GM18499 (cell line): ENCODE results near the gene UBE2L6.
"Not testable (repeated sequence)": the region's sequence is repeated elsewhere in the genome, so short reads cannot be mapped to it uniquely, and the experiment has no call there.

Source experiments
- ATAC-seq: cut with Tn5 transposase; IDR thresholded peaks from one replicate; pipeline ENCODE4 v1.9.1; 2021; ENCODE audit warnings: moderate number of reproducible peaks; ENCODE audit not compliant: insufficient read depth, unreplicated experiment

The UBE2L6 gene

DNA sequence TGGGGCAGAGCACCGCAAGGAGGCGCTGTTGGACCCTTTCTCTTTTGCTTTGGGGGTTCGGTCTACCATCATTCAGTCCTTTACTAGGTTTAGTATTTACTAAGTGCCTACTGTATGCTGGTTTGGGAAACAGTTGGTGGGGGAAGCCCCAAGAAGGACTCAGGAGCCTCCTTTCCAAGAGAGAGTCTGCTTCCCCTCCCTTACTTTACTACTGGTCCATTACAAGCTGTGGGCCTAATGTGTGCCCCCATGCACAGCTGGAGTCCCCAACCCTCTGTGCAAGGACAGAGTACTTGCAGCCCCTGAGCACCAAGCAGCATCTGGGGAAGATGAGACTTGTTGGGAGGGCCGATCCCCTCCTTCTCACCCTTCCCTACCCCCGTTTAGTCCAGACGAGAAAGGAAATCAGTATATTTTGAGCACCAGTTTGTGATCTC is 876 bp upstream of the UBE2L6 start:
- ATAC-seq: peak; percentile 55

DNA sequence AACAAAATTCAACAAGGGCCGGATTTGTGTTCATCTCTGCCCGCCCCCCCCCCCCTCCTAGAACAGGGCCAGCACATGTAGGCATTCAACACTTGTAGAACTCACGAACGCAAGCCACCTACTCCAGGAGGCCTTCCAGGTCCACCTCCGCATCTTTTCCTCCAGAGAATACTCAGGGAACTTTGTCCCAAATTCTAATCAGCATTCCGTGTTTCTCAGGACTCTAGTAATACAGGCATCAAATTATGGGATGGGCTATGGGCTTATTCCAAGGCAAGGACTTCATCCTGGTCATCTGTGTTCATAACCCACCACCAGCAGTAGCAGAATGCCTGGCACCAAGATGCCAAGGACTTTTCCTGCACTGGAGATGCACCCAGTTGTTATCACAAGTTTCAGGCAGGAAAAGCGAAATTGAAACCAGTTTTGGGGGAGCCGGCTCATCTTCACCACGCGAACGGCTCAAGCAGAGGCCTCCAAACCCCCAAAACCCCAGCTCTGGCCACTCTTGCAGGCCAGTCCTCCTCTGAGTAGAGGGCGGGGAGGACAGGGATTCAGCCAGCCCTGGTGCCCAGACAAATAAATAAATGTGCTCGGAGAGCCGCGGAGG is 462 bp downstream of the UBE2L6 start:
- no peak for ATAC-seq

DNA sequence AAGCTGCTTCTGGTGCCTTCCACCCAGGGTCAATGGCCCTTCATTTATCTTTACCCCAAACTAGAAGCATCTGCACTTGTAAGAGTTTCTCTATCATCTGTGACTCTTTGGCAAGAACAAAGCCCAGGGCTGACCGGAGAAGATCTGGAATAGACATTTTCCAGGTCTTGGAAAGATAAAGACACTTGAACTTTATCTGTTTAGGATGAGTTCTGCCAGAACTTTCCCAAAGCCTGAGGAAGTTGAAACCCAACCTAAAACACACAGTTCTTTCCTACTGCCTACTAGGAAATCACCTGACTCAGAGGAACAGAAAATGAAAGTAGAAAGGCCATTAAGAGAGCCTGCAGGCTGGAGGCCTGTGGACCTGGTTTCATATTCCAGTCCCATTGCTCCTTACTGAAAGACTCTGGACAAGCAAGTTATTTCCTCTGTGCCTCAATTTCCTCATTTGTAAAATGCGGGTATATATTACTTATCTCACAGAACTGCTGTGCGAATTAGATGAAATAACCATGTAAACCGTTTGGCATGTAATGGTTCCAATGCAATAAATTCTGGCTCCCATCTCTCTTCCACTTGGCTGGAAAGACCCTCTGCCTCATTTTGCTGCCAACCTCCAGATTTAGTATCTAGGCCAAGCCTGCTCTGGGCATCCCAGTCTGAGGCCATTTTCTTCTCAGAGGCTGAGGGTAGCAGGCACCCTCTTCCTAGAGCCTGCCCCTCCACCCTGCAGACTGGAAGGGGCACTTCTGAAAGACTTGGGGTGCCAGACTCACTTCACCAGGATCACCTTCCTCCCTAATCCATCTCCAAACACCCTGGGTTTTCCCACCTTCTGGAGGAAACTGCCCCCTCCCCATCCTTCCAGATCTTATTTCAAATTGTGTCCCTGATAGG is 1.2 kb downstream of the UBE2L6 start:
- peak; percentile 66 for ATAC-seq

DNA sequence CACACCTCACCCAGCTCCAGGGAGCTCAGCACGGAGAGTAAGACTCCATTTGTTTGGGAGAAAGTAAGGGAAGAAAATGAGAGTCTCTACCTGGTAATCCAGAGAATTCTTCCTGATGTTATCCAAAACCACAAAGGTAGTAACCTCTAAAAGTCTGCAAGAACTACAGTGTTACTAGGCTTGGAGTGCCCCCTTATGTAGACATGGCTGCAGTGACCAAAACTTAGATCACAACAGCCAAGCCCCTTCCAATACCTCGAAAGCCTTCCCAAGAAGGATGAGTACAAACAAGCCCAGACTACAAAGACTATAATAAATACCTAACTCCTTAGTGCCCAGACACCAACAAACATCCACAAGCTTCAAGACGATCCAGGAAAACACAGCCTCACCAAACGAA is 4.9 kb downstream of the UBE2L6 start:
- no peak for ATAC-seq

DNA sequence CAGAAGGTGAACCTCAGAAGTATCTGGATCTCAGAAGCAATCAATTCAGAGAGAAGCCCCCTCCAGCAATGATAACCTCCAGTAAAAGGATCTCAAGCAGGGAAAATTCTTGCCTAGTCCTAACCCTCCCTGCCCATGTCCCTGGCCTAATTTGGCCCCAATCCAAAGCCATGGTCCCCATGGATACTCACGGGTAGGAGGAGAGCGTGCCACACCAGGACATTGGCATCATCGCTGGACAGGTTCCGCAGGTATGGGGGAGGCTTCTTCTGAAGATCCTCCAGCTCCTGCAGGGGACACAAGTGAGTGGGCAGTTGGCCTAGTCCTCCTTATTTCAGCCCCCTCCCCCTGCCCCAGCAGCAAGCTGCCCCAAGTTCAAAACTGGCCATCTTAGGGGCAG is 7.3 kb downstream of the UBE2L6 start:
- no peak for ATAC-seq

DNA sequence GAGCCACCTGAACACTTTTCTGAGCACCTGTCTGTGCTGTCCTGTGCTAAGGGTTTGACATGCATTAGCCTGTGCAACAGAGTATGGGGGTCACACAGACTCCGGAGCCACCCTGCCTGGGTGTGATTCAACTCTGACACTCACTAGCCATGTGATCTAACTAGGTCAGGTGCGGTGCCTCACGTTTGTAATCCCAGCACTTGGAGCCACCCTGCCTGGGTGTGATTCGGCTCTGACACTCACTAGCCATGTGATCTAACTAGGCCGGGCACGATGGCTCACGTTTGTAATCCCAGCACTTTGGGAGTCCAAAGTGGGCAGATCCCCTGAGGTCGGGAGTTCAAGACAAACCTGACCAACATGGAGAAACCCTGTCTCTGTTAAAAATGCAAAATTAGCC is 11.4 kb downstream of the UBE2L6 start:
- no peak for ATAC-seq

DNA sequence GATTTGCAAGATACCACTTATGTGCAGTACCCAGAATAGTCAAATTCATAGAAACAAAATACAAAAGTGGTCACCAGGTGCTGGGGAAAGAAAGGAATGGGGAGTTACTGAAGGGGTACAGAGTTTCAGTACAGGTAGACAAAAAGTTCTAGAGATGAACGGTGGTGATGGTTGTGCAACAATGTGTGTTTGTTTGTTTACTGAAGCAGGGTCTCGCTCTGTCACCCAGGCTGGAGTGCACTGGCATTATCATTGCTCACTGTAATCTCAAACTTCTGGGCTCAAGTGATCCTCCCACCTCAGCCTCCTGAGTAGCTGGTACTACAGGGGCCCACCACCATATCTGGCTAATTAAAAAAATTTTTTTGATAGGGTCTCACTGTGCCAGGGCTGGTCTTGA is 12.1 kb downstream of the UBE2L6 start:
- ATAC-seq: no peak

DNA sequence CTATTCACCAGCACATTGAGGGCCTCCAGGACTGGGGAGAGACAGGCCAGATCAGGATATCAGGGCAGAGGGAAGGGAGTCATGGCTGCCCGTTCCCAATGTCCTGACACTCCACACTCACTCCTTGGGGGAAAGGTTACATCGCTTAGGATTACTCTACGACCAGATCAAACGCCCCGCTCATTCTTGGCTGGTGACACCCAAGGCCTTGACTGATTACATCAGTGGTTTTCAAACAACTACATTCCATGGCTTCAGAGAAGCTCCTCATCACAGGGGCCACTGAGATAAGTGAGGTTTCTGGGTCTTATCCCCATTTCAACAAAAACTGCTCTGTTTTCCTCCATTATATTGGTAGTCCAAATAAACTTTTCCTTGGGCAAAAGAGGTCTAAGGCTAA is 15.0 kb downstream of the UBE2L6 start:
- ATAC-seq: no peak

DNA sequence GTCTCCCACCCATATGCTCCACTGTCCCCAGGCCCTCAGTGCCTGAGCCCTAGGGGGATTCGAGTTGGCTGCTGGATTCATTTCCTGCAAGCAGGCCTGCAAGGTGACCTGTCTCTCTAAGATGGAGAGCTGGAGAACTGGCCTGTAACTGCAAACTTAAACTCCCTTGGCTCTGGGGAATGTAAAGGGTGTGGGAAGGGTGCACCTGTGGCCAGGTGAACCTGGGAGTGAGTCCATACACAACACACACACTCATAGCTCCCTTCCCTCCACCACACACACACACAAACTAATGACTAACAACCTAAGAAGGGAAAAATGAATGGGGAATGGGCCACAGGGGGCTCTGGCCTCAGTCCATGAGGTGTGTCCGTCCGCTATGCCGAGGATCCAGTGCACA is 15.5 kb downstream of the UBE2L6 start:
- ATAC-seq: no peak

DNA sequence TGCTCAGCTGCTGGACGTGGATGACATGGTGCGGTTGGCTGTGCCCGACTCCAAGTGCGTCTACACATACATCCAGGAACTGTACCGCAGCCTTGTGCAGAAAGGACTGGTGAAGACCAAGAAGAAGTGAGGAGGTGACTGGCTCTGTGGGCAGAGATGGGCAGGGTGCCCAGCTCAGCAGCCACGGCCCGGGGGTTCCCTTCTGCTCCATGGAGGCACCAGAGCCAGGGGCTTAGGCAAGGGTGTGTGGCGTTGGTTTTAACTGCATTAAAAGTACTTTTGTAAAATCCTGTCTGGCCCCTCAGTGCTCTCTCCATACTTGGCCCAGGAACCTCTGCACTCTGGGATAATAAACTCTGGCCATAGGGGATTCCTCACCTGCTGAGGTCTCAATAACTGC is 17.5 kb downstream of the UBE2L6 start:
- no peak for ATAC-seq

DNA sequence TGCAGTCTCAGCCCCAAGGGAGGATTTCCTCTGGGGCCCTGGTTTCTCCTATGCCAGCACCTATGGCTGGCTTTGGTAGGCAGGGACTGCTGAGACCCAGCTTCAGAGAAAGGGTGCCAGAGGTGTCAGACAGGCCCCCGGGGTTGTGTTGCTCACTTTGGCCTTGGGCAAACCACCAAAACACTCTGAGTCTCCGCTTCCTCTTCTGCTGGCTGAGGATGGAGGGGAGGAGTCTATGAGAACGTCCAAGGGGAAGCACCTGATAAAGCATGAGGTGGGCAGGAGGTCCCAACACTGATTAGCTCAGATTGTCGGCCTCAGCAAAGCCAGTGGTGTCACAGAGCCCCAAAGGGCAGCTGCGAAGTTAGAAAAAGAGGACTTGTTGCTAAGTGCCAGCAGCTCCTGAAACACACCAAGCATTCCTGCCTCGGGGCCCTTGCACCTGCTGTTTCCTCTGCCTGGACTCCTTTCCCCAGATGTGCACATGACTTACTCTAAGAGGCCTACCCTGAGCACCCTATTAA is 19.6 kb downstream of the UBE2L6 start:
- peak; percentile 77 for ATAC-seq

DNA sequence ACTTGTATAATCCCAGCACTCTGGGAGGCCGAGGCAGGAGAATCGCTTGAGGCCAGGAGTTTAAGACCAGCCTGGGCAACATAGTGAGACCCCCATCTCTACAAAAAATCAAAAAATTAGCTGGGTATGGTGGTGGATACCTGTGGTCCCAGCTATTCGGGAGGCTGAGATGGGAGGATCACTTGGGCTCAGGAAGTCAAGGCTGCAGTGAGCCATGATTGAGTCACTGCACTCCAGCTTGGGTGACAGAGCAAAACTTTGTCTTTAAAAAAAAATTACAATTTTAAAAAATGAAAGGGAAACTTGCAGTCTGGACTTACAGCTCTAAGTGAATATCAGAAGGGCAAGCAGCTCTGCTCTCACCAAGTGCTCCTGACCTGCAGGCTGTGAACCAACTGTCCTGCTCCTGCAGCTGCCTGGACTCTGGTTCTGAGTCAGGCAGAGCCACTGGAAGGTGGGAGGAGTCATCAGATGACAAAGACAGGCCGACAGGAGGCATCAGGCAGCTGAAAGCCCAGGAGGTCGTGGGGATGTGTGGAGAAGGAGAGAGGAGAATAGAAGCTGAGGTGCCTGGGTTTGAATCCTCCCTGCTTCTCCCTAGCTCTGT is 20.5 kb downstream of the UBE2L6 start:
- peak; percentile 50 for ATAC-seq

DNA sequence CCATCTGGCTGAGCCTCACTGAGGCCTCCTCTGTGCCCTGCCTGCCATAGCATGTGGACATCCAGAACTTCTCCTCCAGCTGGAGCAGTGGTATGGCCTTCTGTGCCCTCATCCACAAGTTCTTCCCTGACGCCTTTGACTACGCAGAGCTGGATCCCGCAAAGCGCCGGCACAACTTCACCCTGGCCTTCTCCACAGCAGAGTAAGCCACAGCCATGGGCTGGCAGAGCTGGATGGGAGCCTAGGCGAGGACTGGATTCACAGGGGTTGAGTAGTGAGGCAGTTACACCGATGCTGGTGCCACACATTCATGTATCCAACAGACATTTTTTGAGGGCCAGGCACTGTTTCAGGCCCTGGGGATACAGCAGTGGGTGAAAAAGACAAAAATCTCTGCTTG is 21.0 kb downstream of the UBE2L6 start:
- no peak for ATAC-seq

DNA sequence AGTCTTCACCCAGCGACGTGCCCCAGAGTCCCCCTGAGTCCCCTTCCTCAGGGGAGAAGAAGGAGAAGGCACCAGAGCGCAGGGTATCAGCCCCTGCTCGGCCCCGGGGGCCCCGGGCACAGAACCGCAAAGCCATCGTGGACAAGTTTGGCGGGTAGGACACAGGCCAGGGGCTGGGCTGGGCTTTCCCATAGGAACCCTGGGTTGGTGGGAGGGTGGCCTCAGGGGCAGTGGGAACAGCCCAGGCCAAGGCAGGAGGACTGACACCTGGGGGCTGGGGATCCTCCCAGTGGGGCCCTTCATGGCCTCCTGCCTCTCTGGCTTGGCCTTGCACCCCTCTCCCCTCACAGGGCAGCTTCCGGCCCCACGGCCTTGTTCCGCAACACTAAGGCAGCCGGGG is 21.6 kb downstream of the UBE2L6 start:
- no peak for ATAC-seq

DNA sequence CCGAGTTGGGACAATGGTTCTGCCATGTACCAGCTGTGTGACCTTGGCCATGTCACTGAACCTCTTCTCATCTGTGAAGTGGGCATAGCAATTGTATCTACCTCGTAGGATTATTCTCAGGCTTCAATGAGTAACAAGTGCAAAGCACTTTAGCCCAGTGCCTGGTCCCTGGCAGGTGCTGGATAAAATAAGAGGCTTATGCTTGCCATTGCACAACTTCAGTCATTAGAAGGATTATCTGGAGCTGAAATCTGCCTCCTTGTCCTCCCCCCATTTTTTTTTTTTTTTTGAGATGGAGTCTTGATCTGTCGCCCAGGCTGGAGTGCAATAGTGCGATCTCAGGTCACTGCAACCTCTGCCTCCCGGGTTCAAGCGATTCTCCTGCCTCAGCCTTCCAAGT is 22.9 kb downstream of the UBE2L6 start:
- ATAC-seq: no peak

DNA sequence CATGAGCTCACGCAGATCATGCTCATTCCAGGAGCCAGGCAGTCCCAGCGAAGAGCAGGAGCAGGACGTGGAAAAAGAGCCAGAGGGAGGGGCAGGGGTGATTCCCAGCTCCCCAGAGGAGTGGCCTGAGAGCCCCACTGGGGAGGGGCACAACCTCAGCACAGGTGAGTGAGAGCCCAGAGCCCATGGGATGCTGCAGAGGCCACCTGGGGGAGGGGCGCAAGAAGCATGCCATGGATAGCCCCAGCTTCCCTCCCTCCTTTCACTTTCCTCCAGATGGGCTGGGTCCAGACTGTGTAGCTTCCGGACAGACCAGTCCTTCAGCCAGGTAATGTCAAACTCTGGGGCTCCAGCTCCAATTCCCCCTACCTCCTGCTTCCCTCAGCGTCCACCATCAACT is 23.9 kb downstream of the UBE2L6 start:
- no peak for ATAC-seq

DNA sequence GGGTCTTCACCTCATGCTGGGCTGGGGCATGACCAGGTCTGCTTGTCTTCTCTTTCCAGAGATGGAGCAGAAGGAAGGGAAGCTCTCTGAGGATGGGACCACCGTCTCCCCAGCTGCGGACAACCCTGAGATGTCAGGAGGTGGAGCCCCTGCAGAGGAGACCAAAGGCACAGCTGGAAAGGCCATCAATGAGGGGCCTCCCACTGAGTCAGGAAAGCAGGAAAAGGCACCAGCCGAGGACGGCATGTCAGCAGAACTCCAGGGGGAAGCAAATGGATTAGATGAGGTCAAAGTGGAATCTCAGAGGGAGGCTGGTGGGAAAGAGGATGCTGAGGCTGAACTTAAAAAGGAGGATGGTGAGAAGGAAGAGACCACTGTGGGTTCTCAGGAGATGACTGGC is 24.9 kb downstream of the UBE2L6 start:
- ATAC-seq: no peak

DNA sequence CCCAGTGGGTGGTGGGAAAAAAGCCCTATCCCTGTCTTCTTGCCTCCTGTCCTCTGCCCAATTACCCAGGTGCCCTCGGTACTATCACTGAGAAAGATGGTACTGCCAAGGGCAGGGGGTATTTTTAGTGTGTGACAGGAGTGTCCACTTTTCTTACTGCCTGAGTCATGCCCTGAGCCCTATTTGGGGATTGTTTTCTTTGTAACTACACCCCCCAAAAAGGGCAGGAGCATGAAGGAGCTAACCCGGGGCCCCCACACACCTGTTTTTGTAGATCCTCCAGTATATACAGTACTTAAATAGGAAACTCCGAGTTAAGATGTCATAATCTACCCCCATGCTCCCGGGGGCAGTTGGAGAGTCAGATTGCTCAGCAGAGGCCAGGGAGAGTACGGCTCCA is 26.3 kb downstream of the UBE2L6 start:
- ATAC-seq: no peak

DNA sequence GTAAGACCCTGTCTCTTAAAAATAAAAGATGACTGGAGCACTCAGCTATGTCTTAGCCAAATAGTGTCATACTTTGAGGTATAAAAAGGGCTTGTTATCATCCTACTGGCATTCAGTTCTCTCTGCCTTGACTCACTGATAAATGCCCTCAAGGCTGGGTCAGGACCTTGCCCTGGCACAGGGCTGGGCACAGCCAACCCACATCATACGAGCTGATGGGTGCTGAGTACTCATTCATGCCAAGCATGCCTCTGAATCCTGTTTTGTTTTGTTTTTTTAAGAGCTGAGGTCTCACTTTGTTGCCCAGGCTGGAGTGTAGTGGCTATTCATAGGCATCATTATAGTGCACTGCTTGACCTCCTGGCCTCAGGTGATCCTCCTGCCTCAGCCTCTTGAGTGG is 28.1 kb downstream of the UBE2L6 start:
- ATAC-seq: no peak

DNA sequence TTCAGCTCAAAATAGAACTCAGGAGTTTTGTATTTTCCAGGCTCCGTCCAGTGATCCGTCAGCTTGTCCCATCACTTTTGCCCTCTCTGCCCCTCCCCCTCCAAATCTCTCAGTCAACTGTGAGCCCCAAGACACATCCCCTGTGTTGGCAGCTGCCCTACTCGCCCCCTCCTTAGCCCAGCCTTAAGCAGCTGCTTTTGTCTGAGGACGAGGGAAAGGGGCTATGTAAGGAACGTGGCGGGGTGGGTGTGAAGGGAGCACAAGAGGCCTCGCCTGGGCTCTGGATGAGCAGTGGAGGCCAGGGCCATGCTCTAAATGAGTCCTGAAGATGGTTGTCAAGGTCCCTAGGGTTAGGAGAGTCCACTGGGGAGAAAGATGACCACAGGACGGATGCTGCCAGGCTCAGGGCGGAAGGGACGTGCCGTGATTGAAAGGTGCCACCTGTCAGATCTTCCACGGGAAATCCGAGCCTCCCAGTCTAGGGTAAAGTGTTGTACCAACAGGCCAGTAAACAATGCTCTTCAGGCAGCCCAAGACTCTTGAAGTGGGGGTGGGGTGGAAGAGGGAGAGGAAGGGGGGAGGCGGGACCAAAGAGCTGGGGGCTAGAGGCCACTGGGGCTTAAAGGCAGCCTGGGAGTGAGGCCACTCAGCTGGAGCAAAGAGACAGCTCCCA is 30.4 kb downstream of the UBE2L6 start, which contains the start of gene SMTNL1:
Gene SMTNL1 (plus strand): TSS at position 649 of the 673 bp plus-strand sequence. CDS start 5,048 bp downstream, outside the sequence.
- no peak for ATAC-seq

DNA sequence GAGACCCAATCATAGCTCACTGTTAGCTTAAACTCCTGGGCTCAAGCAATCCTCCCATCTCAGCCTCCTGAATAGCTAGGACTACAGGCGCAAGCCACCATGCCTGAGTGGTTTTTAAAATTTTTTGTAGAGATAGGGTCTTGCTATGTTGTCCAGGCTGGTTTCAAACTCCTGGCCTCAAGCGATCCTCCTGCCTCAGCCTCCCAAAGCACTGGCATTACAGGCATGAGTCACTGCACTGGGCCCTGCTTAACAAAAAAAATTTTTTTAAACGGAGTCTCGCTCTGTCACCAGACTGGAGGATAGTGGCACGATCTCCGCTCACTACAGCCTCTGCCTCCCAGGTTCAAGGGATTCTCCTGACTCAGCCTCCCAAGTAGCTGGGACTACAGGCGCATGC is 33.0 kb downstream of the UBE2L6 start:
- ATAC-seq: not testable (repeated sequence)
